ENCODE measurements around the gene ANG. TPM values are rescaled to one million over a fixed set of nuclear protein-coding genes. Genes with fewer than 3 reads are reported as not detected.

ANG gene
- total and polyA plus RNA-seq, 10 of the 15 experiments (the other 5 are each of a cell fraction or from before 2014, with no cell fraction given), result 1.0 to 5.9 (median 2.2) TPM

GRCh38 chr14:20683891-20684661 lies 4.5 kb upstream of the ANG start, which contains the start of gene RNASE4 (continued):
- peak; percentile 91 for TF ChIP-seq SKIL (IDR thresholded peaks at IDR 0.05; ENCODE audit: low read depth, poor library complexity, severe bottlenecking)
- no peak for TF ChIP-seq PBX3 (IDR thresholded peaks at IDR 0.05; ENCODE audit: insufficient replicate concordance, low read depth, low read length)
- TF ChIP-seq STAT3 (IDR thresholded peaks at IDR 0.05; ENCODE audit: low read depth, low read length), result no peak
- TF ChIP-seq ZNF24 (IDR thresholded peaks at IDR 0.05), result peak; percentile 100
- TF ChIP-seq RUNX3 (IDR thresholded peaks at IDR 0.05; ENCODE audit: low read length), result peak; percentile 52
- peak; percentile 53; the same call in 1 of the 2 replicates for TF ChIP-seq GABPA (IDR thresholded peaks at IDR 0.05; ENCODE audit: low read depth)
- TF ChIP-seq, protein P1, sequence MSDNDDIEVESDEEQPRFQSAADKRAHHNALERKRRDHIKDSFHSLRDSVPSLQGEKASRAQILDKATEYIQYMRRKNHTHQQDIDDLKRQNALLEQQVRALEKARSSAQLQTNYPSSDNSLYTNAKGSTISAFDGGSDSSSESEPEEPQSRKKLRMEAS (IDR thresholded peaks at IDR 0.05; ENCODE audit: low read depth, low read length), result 0 out of 2 replicates have a peak, but pooled peaks have one; percentile 11
- TF ChIP-seq, protein P2, sequence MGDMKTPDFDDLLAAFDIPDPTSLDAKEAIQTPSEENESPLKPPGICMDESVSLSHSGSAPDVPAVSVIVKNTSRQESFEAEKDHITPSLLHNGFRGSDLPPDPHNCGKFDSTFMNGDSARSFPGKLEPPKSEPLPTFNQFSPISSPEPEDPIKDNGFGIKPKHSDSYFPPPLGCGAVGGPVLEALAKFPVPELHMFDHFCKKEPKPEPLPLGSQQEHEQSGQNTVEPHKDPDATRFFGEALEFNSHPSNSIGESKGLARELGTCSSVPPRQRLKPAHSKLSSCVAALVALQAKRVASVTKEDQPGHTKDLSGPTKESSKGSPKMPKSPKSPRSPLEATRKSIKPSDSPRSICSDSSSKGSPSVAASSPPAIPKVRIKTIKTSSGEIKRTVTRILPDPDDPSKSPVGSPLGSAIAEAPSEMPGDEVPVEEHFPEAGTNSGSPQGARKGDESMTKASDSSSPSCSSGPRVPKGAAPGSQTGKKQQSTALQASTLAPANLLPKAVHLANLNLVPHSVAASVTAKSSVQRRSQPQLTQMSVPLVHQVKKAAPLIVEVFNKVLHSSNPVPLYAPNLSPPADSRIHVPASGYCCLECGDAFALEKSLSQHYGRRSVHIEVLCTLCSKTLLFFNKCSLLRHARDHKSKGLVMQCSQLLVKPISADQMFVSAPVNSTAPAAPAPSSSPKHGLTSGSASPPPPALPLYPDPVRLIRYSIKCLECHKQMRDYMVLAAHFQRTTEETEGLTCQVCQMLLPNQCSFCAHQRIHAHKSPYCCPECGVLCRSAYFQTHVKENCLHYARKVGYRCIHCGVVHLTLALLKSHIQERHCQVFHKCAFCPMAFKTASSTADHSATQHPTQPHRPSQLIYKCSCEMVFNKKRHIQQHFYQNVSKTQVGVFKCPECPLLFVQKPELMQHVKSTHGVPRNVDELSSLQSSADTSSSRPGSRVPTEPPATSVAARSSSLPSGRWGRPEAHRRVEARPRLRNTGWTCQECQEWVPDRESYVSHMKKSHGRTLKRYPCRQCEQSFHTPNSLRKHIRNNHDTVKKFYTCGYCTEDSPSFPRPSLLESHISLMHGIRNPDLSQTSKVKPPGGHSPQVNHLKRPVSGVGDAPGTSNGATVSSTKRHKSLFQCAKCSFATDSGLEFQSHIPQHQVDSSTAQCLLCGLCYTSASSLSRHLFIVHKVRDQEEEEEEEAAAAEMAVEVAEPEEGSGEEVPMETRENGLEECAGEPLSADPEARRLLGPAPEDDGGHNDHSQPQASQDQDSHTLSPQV (IDR thresholded peaks at IDR 0.05), result no peak
- peak; percentile 68; the same call in 1 of the 2 replicates for TF ChIP-seq ZNF217 (IDR thresholded peaks at IDR 0.05)
- TF ChIP-seq EED (IDR thresholded peaks at IDR 0.05; ENCODE audit: low read depth), result 0 out of 2 replicates have a peak, but pooled peaks have one; percentile 5
- TF ChIP-seq RCOR1 (conservative IDR thresholded peaks at IDR 0.05; ENCODE audit: low read depth, low read length), result 0 out of 2 replicates have a peak, but pooled peaks have one; percentile 25
- TF ChIP-seq LARP7 (IDR thresholded peaks at IDR 0.05), result 0 out of 2 replicates have a peak, but pooled peaks have one; percentile 40
- peak; percentile 73; the same call in 1 of the 2 replicates for TF ChIP-seq NR2F1 (conservative IDR thresholded peaks at IDR 0.05)
- TF ChIP-seq IKZF1 (conservative IDR thresholded peaks at IDR 0.05), result peak; percentile 80
- TF ChIP-seq ATF7 (IDR thresholded peaks at IDR 0.05; ENCODE audit: low read depth), result 0 out of 2 replicates have a peak, but pooled peaks have one; percentile 11
- no peak for TF ChIP-seq MTA2 (IDR thresholded peaks at IDR 0.05; ENCODE audit: low read depth)
- TF ChIP-seq MXI1 (IDR thresholded peaks at IDR 0.05; ENCODE audit: low read depth, low read length), result 0 out of 2 replicates have a peak, but pooled peaks have one; percentile 0
- TF ChIP-seq CTCF (IDR thresholded peaks at IDR 0.05 in 2 of 3, conservative IDR thresholded peaks at IDR 0.05 in 1 of 3; ENCODE audit: control insufficient read depth in 2 of 3, extremely low read depth in 1 of 3, insufficient read depth in 1 of 3, low read depth in 3 of 3, low read length in 3 of 3), result no peak
- TF ChIP-seq FOXK2 (IDR thresholded peaks at IDR 0.05), result peak; percentile 60
- TF ChIP-seq FOXM1 (IDR thresholded peaks at IDR 0.05; ENCODE audit: low read depth, low read length), result 0 out of 2 replicates have a peak, but pooled peaks have one; percentile 4
